SU-DHL-6 (cell line): ENCODE results near the gene CRISP3.

Experiments used
- EZH2phosphoT487 ChIP-seq: fragments of 200-600 bp; sonication (generic), shearing (Covaris generic); conservative IDR thresholded peaks from 2 replicates; pipeline ENCODE4 v1.6.1; 2018; ENCODE audit warnings: mild to moderate bottlenecking, antibody characterized with exemption, low read length, moderate library complexity, mixed read lengths
- TF ChIP-seq, protein P1 (sequence below): fragments of 200-600 bp; sonication (generic); IDR thresholded peaks from one replicate; pipeline ENCODE4 v1.5.1; 2017; ENCODE audit warnings: antibody characterized with exemption, mild to moderate bottlenecking, low read length, moderate library complexity; ENCODE audit not compliant: insufficient read depth, poor library complexity, severe bottlenecking

DNA sequence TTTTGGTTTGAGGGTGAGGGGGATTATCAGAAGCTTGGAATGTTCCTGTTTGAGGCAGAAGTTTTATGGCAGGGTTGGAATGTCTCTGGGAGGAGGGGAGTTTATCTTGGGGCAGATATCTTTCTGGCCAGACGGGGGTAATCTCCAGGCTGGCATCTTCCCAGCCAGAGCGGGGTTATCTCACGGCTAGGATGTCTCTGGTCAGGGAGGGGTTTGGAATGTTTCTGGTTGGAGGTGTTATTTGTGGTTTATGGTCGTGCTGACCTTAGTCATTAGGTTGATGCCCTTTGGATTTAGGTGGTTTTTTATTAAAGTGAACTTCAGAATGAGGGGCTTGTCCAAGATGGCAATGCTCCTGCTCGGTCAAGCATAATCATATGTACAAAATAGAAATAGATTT, 28.1 kb upstream of the CRISP3 start:
- TF ChIP-seq, protein P1, sequence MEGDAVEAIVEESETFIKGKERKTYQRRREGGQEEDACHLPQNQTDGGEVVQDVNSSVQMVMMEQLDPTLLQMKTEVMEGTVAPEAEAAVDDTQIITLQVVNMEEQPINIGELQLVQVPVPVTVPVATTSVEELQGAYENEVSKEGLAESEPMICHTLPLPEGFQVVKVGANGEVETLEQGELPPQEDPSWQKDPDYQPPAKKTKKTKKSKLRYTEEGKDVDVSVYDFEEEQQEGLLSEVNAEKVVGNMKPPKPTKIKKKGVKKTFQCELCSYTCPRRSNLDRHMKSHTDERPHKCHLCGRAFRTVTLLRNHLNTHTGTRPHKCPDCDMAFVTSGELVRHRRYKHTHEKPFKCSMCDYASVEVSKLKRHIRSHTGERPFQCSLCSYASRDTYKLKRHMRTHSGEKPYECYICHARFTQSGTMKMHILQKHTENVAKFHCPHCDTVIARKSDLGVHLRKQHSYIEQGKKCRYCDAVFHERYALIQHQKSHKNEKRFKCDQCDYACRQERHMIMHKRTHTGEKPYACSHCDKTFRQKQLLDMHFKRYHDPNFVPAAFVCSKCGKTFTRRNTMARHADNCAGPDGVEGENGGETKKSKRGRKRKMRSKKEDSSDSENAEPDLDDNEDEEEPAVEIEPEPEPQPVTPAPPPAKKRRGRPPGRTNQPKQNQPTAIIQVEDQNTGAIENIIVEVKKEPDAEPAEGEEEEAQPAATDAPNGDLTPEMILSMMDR, result no peak
- TF ChIP-seq EZH2phosphoT487, result no peak
